SK-N-SH (cell line): ENCODE results near the gene KRT39. TPM values are rescaled to one million over a fixed set of nuclear protein-coding genes. Genes with fewer than 3 reads are reported as not detected.

Source experiments
- CTCF ChIA-PET: fragments of 300-600, 350-600 bp; formaldehyde crosslinking; extraction: SDS; loops from one replicate; lab custom pipeline; 2021; lab: Yijun Ruan, JAX
- POLR2A ChIA-PET: fragments of 350-600 bp; sonication (Branson Sonifier 250); formaldehyde crosslinking; extraction: SDS; loops from one replicate; lab custom pipeline; 2020; ENCODE audit warnings: antibody characterized with exemption, inconsistent platforms; lab: Yijun Ruan, JAX
- DNase-seq: peaks from one replicate; pipeline ENCODE4 v3.0.0; 2012
- H2AFZ ChIP-seq: fragments of 200-600 bp; sonication (generic); 2 replicates; pipeline ENCODE4 v1.8.1; 2016; ENCODE audit warnings: antibody characterized with exemption, mild to moderate bottlenecking, low read depth
- H3F3A ChIP-seq: fragments of 200-600 bp; sonication (generic); replicated peaks from 2 replicates; pipeline ENCODE3; 2016; ENCODE audit warnings: antibody characterized with exemption, mild to moderate bottlenecking; ENCODE audit not compliant: insufficient read depth
- H3K27ac ChIP-seq, 2 experiments: fragments of 200-500 bp in 1 of 2; fragments of 200-600 bp in 1 of 2; sonication (Bioruptor generic) in 1 of 2; sonication (generic), shearing (Covaris generic) in 1 of 2; 2 replicates each; pipeline versions ENCODE4 v1.5.1 to v1.6.1; 2014 to 2016; ENCODE audit warnings: low read depth in 2 of 2, inconsistent platforms in 1 of 2, low read length in 1 of 2, mild to moderate bottlenecking in 1 of 2, mixed read lengths in 1 of 2
- H3K27me3 ChIP-seq: fragments of 200-600 bp; sonication (generic), shearing (Covaris generic); 2 replicates; pipeline ENCODE4 v1.6.1; 2016; ENCODE audit warnings: mixed run types; ENCODE audit not compliant: insufficient read depth
- H3K36me3 ChIP-seq, 2 experiments: fragments of 200-500 bp in 1 of 2; fragments of 200-600 bp in 1 of 2; sonication (Bioruptor generic) in 1 of 2; sonication (generic) in 1 of 2; replicated peaks in 1 of 2; 2 replicates each; pipeline versions ENCODE3 to v1.5.1; 2014 to 2016; ENCODE audit warnings: low read length in 1 of 2, mild to moderate bottlenecking in 1 of 2; ENCODE audit not compliant: insufficient read depth in 2 of 2, control insufficient read depth in 1 of 2
- H3K4me1 ChIP-seq, 2 experiments: fragments of 200-500 bp in 1 of 2; fragments of 200-600 bp in 1 of 2; sonication (Bioruptor generic) in 1 of 2; sonication (generic), shearing (Covaris generic) in 1 of 2; 2 replicates each; pipeline versions ENCODE4 v1.5.1 to v1.6.1; 2014 to 2016; ENCODE audit warnings: low read depth in 1 of 2, low read length in 1 of 2, mixed run types in 1 of 2; ENCODE audit not compliant: insufficient read depth in 2 of 2, control insufficient read depth in 1 of 2
- H3K4me2 ChIP-seq: fragments of 200-600 bp; sonication (generic), shearing (Covaris generic); 2 replicates; pipeline ENCODE4 v1.6.1; 2017; ENCODE audit warnings: mixed run types
- H3K4me3 ChIP-seq, 2 experiments: fragments of 200-500 bp in 1 of 2; fragments of 200-600 bp in 1 of 2; sonication (Bioruptor generic) in 1 of 2; sonication (generic), shearing (Covaris generic) in 1 of 2; 2 replicates each; pipeline versions ENCODE4 v1.5.1 to v1.8.1; 2014 to 2016; ENCODE audit warnings: low read depth in 2 of 2, inconsistent platforms in 1 of 2, low read length in 1 of 2, mild to moderate bottlenecking in 1 of 2, mixed read lengths in 1 of 2, moderate library complexity in 1 of 2
- H3K79me2 ChIP-seq: fragments of 200-600 bp; sonication (generic); 2 replicates; pipeline ENCODE4 v1.8.1; 2017; ENCODE audit warnings: mild to moderate bottlenecking; ENCODE audit not compliant: insufficient read depth
- H3K9ac ChIP-seq: fragments of 200-600 bp; sonication (generic); 2 replicates; pipeline ENCODE4 v1.6.1; 2017; ENCODE audit warnings: mixed run types
- H3K9me2 ChIP-seq: fragments of 200-600 bp; sonication (generic); 2 replicates; pipeline ENCODE4 v1.6.1; 2017; ENCODE audit warnings: mixed run types
- H3K9me3 ChIP-seq: fragments of 200-600 bp; sonication (generic); 2 replicates; pipeline ENCODE4 v1.6.1; 2017; ENCODE audit warnings: mixed run types, mild to moderate bottlenecking, moderate library complexity
- H4K20me1 ChIP-seq: fragments of 200-600 bp; sonication (generic); 2 replicates; pipeline ENCODE4 v1.6.1; 2017; ENCODE audit warnings: mild to moderate bottlenecking, mixed run types; ENCODE audit not compliant: insufficient read depth
- ELF1 ChIP-seq: IDR thresholded peaks from 2 replicates; pipeline ENCODE4 v1.4.0; 2012
- FOSL2 ChIP-seq: IDR thresholded peaks from 2 replicates; pipeline ENCODE4 v1.4.0; 2012; ENCODE audit warnings: low read depth, mild to moderate bottlenecking, moderate library complexity, borderline replicate concordance
- GABPA ChIP-seq: IDR thresholded peaks from 2 replicates; pipeline ENCODE4 v1.4.0; 2012; ENCODE audit warnings: low read depth, mild to moderate bottlenecking
- MEF2A ChIP-seq: IDR thresholded peaks from 2 replicates; pipeline ENCODE4 v1.4.0; 2012; ENCODE audit warnings: low read depth, borderline replicate concordance
- MXI1 ChIP-seq: IDR thresholded peaks from 2 replicates; pipeline ENCODE4 v1.6.1; 2012; ENCODE audit warnings: mild to moderate bottlenecking, low read depth, low read length, improper control_type of control experiment
- SIN3A ChIP-seq: IDR thresholded peaks from 2 replicates; pipeline ENCODE4 v1.6.1; 2012; ENCODE audit warnings: low read depth, mild to moderate bottlenecking, low read length, moderate library complexity, borderline replicate concordance
- TAF1 ChIP-seq: IDR thresholded peaks from 2 replicates; pipeline ENCODE4 v1.6.1; 2012; ENCODE audit warnings: low read depth, mild to moderate bottlenecking, low read length, moderate library complexity, borderline replicate concordance
- TCF12 ChIP-seq: IDR thresholded peaks from 2 replicates; pipeline ENCODE4 v1.4.0; 2012
- YY1 ChIP-seq: IDR thresholded peaks from 2 replicates; pipeline ENCODE4 v1.4.0; 2012; ENCODE audit warnings: low read depth, mild to moderate bottlenecking
- WGBS: methylation state at CpG from one replicate; pipeline ENCODE4 v1.1.6; 2017; ENCODE audit warnings: low lambda C conversion rate; 5-methylcytosine and 5-hydroxymethylcytosine counted together
- polyA plus RNA-seq, 3 experiments: library from polyadenylated mRNA; depleted of rRNA; stranded (reverse); fragments of >200 nt; gene quantifications; 2 replicates each; pipeline ENCODE4 v1.2.3, GENCODE V29; 2012
- TF ChIP-seq, protein P1 (sequence below): fragments of 150-350 bp; IDR thresholded peaks from 2 replicates; pipeline ENCODE4 v1.6.1; 2017; ENCODE audit warnings: antibody characterized with exemption, low read length, low read depth, borderline replicate concordance
- TF ChIP-seq, protein P2 (sequence below): fragments of 150-350 bp; IDR thresholded peaks from 2 replicates; pipeline ENCODE4 v1.6.1; 2016; ENCODE audit warnings: mild to moderate bottlenecking, low read depth, low read length
- TF ChIP-seq, protein P3 (sequence below): IDR thresholded peaks from 2 replicates; pipeline ENCODE4; 2012
- TF ChIP-seq, protein P4 (sequence below): IDR thresholded peaks from 2 replicates; pipeline ENCODE4 v1.4.0; 2012; ENCODE audit warnings: low read depth, borderline replicate concordance
- TF ChIP-seq, protein P5 (sequence below): IDR thresholded peaks from 2 replicates; pipeline ENCODE4 v1.4.0; 2012; ENCODE audit warnings: low read depth, borderline replicate concordance
- TF ChIP-seq, protein P6 (sequence below): IDR thresholded peaks from 2 replicates; pipeline ENCODE4 v1.4.0; 2012; ENCODE audit warnings: low read depth
- TF ChIP-seq, protein P7 (sequence below): IDR thresholded peaks from 2 replicates; pipeline ENCODE4 v1.6.1; 2012; ENCODE audit warnings: mild to moderate bottlenecking, low read depth, low read length, moderate library complexity

The KRT39 gene
- polyA plus RNA-seq, 1 of the 3 experiments (the other 2 are of a cell fraction) = not detected

DNA sequence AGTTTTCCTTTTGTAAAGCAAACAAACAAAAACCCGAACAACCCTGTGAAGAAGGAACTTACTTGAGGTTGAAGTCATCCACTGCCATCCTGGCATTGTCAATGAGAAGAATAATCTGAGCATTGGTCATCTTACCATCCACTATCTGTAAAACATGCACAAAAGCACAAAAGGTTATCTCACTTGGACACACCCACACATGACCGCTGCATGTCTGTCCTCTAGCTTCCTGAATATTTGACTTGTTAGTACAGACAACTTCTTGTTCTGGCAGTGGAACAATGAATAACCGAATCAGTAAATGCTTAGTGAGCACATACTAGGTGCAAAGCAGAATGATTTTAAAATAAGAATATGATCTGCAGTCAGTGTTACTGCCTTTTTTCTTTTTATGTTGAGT lies 35.4 kb downstream of the KRT39 start (continued):
- TF ChIP-seq, protein P1, sequence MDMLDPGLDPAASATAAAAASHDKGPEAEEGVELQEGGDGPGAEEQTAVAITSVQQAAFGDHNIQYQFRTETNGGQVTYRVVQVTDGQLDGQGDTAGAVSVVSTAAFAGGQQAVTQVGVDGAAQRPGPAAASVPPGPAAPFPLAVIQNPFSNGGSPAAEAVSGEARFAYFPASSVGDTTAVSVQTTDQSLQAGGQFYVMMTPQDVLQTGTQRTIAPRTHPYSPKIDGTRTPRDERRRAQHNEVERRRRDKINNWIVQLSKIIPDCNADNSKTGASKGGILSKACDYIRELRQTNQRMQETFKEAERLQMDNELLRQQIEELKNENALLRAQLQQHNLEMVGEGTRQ = no peak

DNA sequence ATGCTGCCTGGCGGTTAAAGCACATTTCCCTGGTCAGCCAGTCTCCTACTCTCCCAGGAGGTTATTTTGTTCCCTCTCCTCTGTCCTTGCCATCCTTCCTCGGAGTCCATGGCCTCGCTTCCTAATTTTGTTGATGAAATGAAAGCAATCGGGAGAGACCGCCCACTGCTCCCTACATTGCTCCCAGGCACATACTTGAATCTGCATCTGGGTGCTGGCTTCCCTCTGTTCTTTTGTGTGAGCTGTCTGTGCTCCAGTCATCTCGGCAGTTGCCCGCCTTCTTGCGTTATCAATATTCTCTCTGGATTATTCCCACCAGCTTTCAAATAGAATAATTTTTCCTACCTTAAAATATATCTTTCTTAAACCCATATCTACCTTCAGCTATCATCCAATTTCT lies 40.4 kb downstream of the KRT39 start:
- no peaks in the 10 kb centered on the region for H3K36me3 ChIP-seq
- H3K27ac ChIP-seq = no peak overlapping the region
- H3K27me3 ChIP-seq = peaks cover 51% of the 10 kb centered on the region
- WGBS = 13% methylated on average over 7 of the region's 8 CpGs
- H3K9me3 ChIP-seq = no peaks in the 10 kb centered on the region
- no peak overlapping the region for H2AFZ ChIP-seq
- H4K20me1 ChIP-seq = no peaks in the 10 kb centered on the region
- DNase-seq = no peak
- no peaks in the 10 kb centered on the region for H3K9me2 ChIP-seq
- H3K79me2 ChIP-seq = no peaks in the 10 kb centered on the region
- H3F3A ChIP-seq = no peaks in the 10 kb centered on the region
- H3K9ac ChIP-seq = no peak overlapping the region
- ChIA-PET CTCF (interaction anchor here (0.8 kb wide), 1 partner anchor 622 kb away, joined by 3 read pairs; no protein-coding TSS in a partner anchor), POLR2A (no interaction called here)
- no peak overlapping the region for H3K4me3 ChIP-seq
- no peaks in the 10 kb centered on the region; a peak in 1 of 4 replicates for H3K4me1 ChIP-seq
- TF ChIP-seq, protein P2, sequence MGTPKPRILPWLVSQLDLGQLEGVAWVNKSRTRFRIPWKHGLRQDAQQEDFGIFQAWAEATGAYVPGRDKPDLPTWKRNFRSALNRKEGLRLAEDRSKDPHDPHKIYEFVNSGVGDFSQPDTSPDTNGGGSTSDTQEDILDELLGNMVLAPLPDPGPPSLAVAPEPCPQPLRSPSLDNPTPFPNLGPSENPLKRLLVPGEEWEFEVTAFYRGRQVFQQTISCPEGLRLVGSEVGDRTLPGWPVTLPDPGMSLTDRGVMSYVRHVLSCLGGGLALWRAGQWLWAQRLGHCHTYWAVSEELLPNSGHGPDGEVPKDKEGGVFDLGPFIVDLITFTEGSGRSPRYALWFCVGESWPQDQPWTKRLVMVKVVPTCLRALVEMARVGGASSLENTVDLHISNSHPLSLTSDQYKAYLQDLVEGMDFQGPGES = no peak
- TF ChIP-seq, protein P3, sequence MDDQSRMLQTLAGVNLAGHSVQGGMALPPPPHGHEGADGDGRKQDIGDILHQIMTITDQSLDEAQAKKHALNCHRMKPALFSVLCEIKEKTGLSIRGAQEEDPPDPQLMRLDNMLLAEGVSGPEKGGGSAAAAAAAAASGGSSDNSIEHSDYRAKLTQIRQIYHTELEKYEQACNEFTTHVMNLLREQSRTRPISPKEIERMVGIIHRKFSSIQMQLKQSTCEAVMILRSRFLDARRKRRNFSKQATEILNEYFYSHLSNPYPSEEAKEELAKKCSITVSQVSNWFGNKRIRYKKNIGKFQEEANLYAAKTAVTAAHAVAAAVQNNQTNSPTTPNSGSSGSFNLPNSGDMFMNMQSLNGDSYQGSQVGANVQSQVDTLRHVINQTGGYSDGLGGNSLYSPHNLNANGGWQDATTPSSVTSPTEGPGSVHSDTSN = no peak
- TF ChIP-seq GABPA (no peak), MEF2A (no peak), TAF1 (no peak), FOSL2 (no peak), YY1 (no peak), ELF1 (no peak), MXI1 (no peak), SIN3A (no peak), TCF12 (no peak)
- TF ChIP-seq, protein P4, sequence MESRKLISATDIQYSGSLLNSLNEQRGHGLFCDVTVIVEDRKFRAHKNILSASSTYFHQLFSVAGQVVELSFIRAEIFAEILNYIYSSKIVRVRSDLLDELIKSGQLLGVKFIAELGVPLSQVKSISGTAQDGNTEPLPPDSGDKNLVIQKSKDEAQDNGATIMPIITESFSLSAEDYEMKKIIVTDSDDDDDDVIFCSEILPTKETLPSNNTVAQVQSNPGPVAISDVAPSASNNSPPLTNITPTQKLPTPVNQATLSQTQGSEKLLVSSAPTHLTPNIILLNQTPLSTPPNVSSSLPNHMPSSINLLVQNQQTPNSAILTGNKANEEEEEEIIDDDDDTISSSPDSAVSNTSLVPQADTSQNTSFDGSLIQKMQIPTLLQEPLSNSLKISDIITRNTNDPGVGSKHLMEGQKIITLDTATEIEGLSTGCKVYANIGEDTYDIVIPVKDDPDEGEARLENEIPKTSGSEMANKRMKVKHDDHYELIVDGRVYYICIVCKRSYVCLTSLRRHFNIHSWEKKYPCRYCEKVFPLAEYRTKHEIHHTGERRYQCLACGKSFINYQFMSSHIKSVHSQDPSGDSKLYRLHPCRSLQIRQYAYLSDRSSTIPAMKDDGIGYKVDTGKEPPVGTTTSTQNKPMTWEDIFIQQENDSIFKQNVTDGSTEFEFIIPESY = no peak
- TF ChIP-seq, protein P5, sequence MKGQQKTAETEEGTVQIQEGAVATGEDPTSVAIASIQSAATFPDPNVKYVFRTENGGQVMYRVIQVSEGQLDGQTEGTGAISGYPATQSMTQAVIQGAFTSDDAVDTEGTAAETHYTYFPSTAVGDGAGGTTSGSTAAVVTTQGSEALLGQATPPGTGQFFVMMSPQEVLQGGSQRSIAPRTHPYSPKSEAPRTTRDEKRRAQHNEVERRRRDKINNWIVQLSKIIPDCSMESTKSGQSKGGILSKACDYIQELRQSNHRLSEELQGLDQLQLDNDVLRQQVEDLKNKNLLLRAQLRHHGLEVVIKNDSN = no peak
- TF ChIP-seq, protein P6, sequence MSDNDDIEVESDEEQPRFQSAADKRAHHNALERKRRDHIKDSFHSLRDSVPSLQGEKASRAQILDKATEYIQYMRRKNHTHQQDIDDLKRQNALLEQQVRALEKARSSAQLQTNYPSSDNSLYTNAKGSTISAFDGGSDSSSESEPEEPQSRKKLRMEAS = no peak
- TF ChIP-seq, protein P7, sequence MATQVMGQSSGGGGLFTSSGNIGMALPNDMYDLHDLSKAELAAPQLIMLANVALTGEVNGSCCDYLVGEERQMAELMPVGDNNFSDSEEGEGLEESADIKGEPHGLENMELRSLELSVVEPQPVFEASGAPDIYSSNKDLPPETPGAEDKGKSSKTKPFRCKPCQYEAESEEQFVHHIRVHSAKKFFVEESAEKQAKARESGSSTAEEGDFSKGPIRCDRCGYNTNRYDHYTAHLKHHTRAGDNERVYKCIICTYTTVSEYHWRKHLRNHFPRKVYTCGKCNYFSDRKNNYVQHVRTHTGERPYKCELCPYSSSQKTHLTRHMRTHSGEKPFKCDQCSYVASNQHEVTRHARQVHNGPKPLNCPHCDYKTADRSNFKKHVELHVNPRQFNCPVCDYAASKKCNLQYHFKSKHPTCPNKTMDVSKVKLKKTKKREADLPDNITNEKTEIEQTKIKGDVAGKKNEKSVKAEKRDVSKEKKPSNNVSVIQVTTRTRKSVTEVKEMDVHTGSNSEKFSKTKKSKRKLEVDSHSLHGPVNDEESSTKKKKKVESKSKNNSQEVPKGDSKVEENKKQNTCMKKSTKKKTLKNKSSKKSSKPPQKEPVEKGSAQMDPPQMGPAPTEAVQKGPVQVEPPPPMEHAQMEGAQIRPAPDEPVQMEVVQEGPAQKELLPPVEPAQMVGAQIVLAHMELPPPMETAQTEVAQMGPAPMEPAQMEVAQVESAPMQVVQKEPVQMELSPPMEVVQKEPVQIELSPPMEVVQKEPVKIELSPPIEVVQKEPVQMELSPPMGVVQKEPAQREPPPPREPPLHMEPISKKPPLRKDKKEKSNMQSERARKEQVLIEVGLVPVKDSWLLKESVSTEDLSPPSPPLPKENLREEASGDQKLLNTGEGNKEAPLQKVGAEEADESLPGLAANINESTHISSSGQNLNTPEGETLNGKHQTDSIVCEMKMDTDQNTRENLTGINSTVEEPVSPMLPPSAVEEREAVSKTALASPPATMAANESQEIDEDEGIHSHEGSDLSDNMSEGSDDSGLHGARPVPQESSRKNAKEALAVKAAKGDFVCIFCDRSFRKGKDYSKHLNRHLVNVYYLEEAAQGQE = no peak
- H3K4me2 ChIP-seq = 0 out of 2 replicates have a peak overlapping the region, but pooled peaks have one; percentile 53
